GM12878 (cell line): ENCODE data around the gene TM9SF2. TPM values are rescaled to one million over a fixed set of nuclear protein-coding genes. Genes with fewer than 3 reads are reported as not detected.

Source experiments
- ATAC-seq: fragments of 200-7000 bp; cut with Tn5 transposase; 3 replicates; pipeline ENCODE4 v1.9.1; 2020; ENCODE audit warnings: mild to moderate bottlenecking, moderate library complexity
- BruUV-seq: library from RNA; stranded (reverse); fragments of 400-500 nt; replicated peaks from 2 replicates; lab custom pipeline; 2021; lab: Mats Ljungman, UMichigan
- CTCF ChIA-PET: fragments of 300-600 bp; sonication (Branson Sonifier 250); formaldehyde crosslinking; extraction: SDS; loops from one replicate; lab custom pipeline; 2021; ENCODE audit warnings: inconsistent platforms; lab: Yijun Ruan, JAX
- POLR2A ChIA-PET: fragments of 350-600 bp; formaldehyde crosslinking; extraction: SDS; loops from one replicate; lab custom pipeline; 2021; ENCODE audit warnings: inconsistent platforms; lab: Charles Lee
- RAD21 ChIA-PET: fragments of 300-600 bp; sonication (Branson Sonifier 250); formaldehyde crosslinking; loops from one replicate; lab custom pipeline; 2023; ENCODE audit warnings: antibody characterized with exemption; ENCODE audit not compliant: unreplicated experiment; lab: Charles Lee
- SMC1A ChIA-PET: fragments of 300-600 bp; sonication (Branson Sonifier 250); formaldehyde crosslinking; loops from one replicate; lab custom pipeline; 2023; ENCODE audit not compliant: unreplicated experiment, uncharacterized antibody; lab: Charles Lee
- DNase-seq: peaks from one replicate; pipeline ENCODE4 v3.0.0-alpha.2; 2011; ENCODE audit warnings: low read depth, low spot score
- FAIRE-seq: peaks from 3 replicates; lab custom pipeline; 2011; peaks lifted over from hg19 to GRCh38; lab: Jason Lieb, UNC
- H2AFZ ChIP-seq: 2 replicates; pipeline ENCODE4 v1.6.0; 2011; ENCODE audit warnings: low read depth, low read length, control low read depth; ENCODE audit not compliant: control insufficient read depth
- H3K27ac ChIP-seq: 2 replicates; pipeline ENCODE4 v1.5.1; 2011; ENCODE audit warnings: control low read depth; ENCODE audit not compliant: control insufficient read depth, insufficient read depth
- H3K27me3 ChIP-seq, 2 experiments: replicated peaks in 1 of 2; 2 replicates each; pipeline versions ENCODE4 v1.6.0 to v1.6.1; 2011; ENCODE audit warnings: low read length in 1 of 2; ENCODE audit not compliant: control insufficient read depth in 2 of 2, insufficient read depth in 2 of 2
- H3K36me3 ChIP-seq, 2 experiments: 2 replicates each; pipeline ENCODE4 v1.5.1; 2011; ENCODE audit warnings: low read length in 1 of 2; ENCODE audit not compliant: control insufficient read depth in 2 of 2, insufficient read depth in 2 of 2
- H3K4me1 ChIP-seq: 2 replicates; pipeline ENCODE4 v1.6.1; 2011; ENCODE audit warnings: mild to moderate bottlenecking, low read length, moderate library complexity, mixed read lengths; ENCODE audit not compliant: control insufficient read depth, insufficient read depth
- H3K4me2 ChIP-seq: 2 replicates; pipeline ENCODE4 v1.6.0; 2011; ENCODE audit warnings: control low read depth; ENCODE audit not compliant: control insufficient read depth, insufficient read depth
- H3K4me3 ChIP-seq: fragments of 200-600 bp; sonication (generic); 2 replicates; pipeline ENCODE4 v1.5.1; 2016
- H3K79me2 ChIP-seq: 2 replicates; pipeline ENCODE4 v1.6.0; 2011; ENCODE audit warnings: low read length; ENCODE audit not compliant: control insufficient read depth, insufficient read depth
- H3K9ac ChIP-seq: 2 replicates; pipeline ENCODE4 v1.8.0; 2011; ENCODE audit warnings: low read length, control low read depth, mixed read lengths; ENCODE audit not compliant: control insufficient read depth, insufficient read depth
- H3K9me3 ChIP-seq: replicated peaks from 3 replicates; pipeline ENCODE4 v1.5.1; 2011; ENCODE audit warnings: mild to moderate bottlenecking, low read length; ENCODE audit not compliant: control insufficient read depth, insufficient read depth
- H4K20me1 ChIP-seq: 2 replicates; pipeline ENCODE4 v1.6.0; 2011; ENCODE audit not compliant: control insufficient read depth, insufficient read depth
- ASH2L ChIP-seq: fragments of 300-600, 200-600 bp; sonication (generic); IDR thresholded peaks from 2 replicates; pipeline ENCODE4 v1.6.1; 2017; ENCODE audit warnings: low read depth, mild to moderate bottlenecking, borderline replicate concordance
- BCL11A ChIP-seq: IDR thresholded peaks from 2 replicates; pipeline ENCODE4 v1.6.1; 2011; ENCODE audit warnings: low read depth, low read length
- CEBPZ ChIP-seq: fragments of 150-350 bp; IDR thresholded peaks from 2 replicates; pipeline ENCODE4 v1.6.1; 2016; ENCODE audit warnings: low read depth, low read length
- E2F4 ChIP-seq: IDR thresholded peaks from 2 replicates; pipeline ENCODE4 v1.6.1; 2012; ENCODE audit warnings: low read depth, low read length, improper control_type of control experiment
- MEF2B ChIP-seq: fragments of 450-650 bp; IDR thresholded peaks from 2 replicates; pipeline ENCODE4 v1.6.1; 2018; ENCODE audit warnings: mild to moderate bottlenecking, moderate library complexity; ENCODE audit not compliant: partially characterized antibody, poor library complexity, severe bottlenecking
- MTA3 ChIP-seq: IDR thresholded peaks from 2 replicates; pipeline ENCODE4 v1.6.1; 2012; ENCODE audit warnings: low read length, inconsistent platforms, borderline replicate concordance
- NFXL1 ChIP-seq: fragments of 450-650 bp; IDR thresholded peaks from 2 replicates; pipeline ENCODE4 v1.6.1; 2017; ENCODE audit warnings: antibody characterized with exemption, mild to moderate bottlenecking, borderline replicate concordance
- RAD21 ChIP-seq: IDR thresholded peaks from 2 replicates; pipeline ENCODE4 v1.6.1; 2011; ENCODE audit warnings: mild to moderate bottlenecking, low read depth, low read length, moderate library complexity; ENCODE audit not compliant: insufficient read depth
- RELA ChIP-seq: fragments of 450-650 bp; IDR thresholded peaks from 2 replicates; pipeline ENCODE4 v1.8.0; 2014; ENCODE audit warnings: borderline replicate concordance; ENCODE audit not compliant: partially characterized antibody
- REST ChIP-seq: IDR thresholded peaks from 2 replicates; pipeline ENCODE4 v1.6.1; 2012; ENCODE audit warnings: mild to moderate bottlenecking, low read depth, low read length
- SMARCA5 ChIP-seq: fragments of 450-650 bp; IDR thresholded peaks from 2 replicates; pipeline ENCODE4 v1.6.1; 2017; ENCODE audit warnings: mild to moderate bottlenecking
- STAT3 ChIP-seq: IDR thresholded peaks from 2 replicates; pipeline ENCODE4 v1.6.1; 2011; ENCODE audit warnings: low read depth, low read length, improper control_type of control experiment
- SUPT20H ChIP-seq: IDR thresholded peaks from 2 replicates; pipeline ENCODE4 v1.6.1; 2011; ENCODE audit warnings: low read depth, mild to moderate bottlenecking, low read length, moderate library complexity, borderline replicate concordance; ENCODE audit not compliant: control insufficient read depth
- TCF12 ChIP-seq: IDR thresholded peaks from 2 replicates; pipeline ENCODE4 v1.6.1; 2011; ENCODE audit warnings: low read depth, mild to moderate bottlenecking, low read length
- USF2 ChIP-seq: IDR thresholded peaks from 2 replicates; pipeline ENCODE4 v1.6.1; 2011; ENCODE audit warnings: low read depth, low read length, improper control_type of control experiment, borderline replicate concordance
- ZNF274 ChIP-seq: IDR thresholded peaks from one replicate; pipeline ENCODE4 v1.8.0; 2011; ENCODE audit not compliant: insufficient read length, insufficient read depth
- WGBS: methylation state at CpG from one replicate; pipeline ENCODE4 v1.1.6; 2016; ENCODE audit warnings: low lambda C conversion rate; ENCODE audit not compliant: insufficient replicate concordance, insufficient coverage; ENCODE audit errors: missing lambda C conversion rate; 5-methylcytosine and 5-hydroxymethylcytosine counted together
- in situ Hi-C: fragments of 300-500 bp; cut with MboI; formaldehyde crosslinking; loops from 9 replicates; pipeline ENCODE4 v1.14.3; 2018; ENCODE audit warnings: mixed read lengths
- intact Hi-C: fragments of 100-400 bp; cut with micrococcal nuclease; formaldehyde crosslinking; loops from one replicate; pipeline ENCODE4 v1.14.2; 2022; ENCODE audit not compliant: unreplicated experiment
- polyA plus RNA-seq, 11 experiments: library from polyadenylated mRNA; depleted of rRNA in 4 of 11; unstranded in 6 of 11; stranded (reverse) in 5 of 11; fragments of >200 nt; fragmentation: Nextera tagmentation in 4 of 11; fragmentation: Illumina TruSeq in 1 of 11; extraction: Ambion mirVana in 4 of 11; extraction: Trizol in 1 of 11; gene quantifications; 1 replicate in 1 of 11; 2 replicates in 10 of 11; pipeline versions ENCODE4 v1.2.1 to v1.2.3, GENCODE V29; 2011 to 2016; ENCODE audit warnings: inconsistent platforms in 2 of 11, missing spikeins in 2 of 11, low read depth in 1 of 11
- total RNA-seq, 4 experiments: library from RNA; depleted of rRNA in 3 of 4; stranded (reverse); fragments of >200 nt in 3 of 4; fragmentation: Illumina TruSeq in 1 of 4; extraction: Trizol in 1 of 4; gene quantifications; 2 replicates each; pipeline versions ENCODE4 v1.2.1 to v1.2.3, GENCODE V29; 2013 to 2021

Gene TM9SF2
- total and polyA plus RNA-seq, 10 of the 15 experiments (the other 5 are each of a cell fraction or from before 2014, with no cell fraction given) = 34.6 to 128 (median 79.2) TPM

GRCh38 chr13:99509479-99509878 is 8.2 kb downstream of the TM9SF2 start:
- H3K4me3 ChIP-seq = no peak overlapping the region
- POLR2A ChIA-PET = no interaction called here
- in situ Hi-C loops (no loop called here), intact Hi-C loops (loop anchor here (10.0 kb wide), 1 partner anchor 205 kb away; the partner anchor contains the start of gene GPR183)
- no peak overlapping the region for H3K9ac ChIP-seq
- TF ChIP-seq RELA = no peak
- no peak for TF ChIP-seq USF2
- TF ChIP-seq TCF12 = no peak
- TF ChIP-seq ZNF274 = no peak
- TF ChIP-seq BCL11A = no peak
- TF ChIP-seq NFXL1 = no peak
- no peak for TF ChIP-seq STAT3
- no peak for TF ChIP-seq MTA3
- TF ChIP-seq E2F4 = no peak
- TF ChIP-seq ASH2L = no peak
- TF ChIP-seq CEBPZ = no peak
- TF ChIP-seq SMARCA5 = no peak
- no peak for TF ChIP-seq MEF2B
- TF ChIP-seq REST = no peak
- no peak for TF ChIP-seq SUPT20H
- TF ChIP-seq RAD21 = no peak
- H3K27ac ChIP-seq = no peak overlapping the region
- FAIRE-seq (no peak), DNase-seq (no peak), ATAC-seq (no peak)
- peaks cover 8% of the 10 kb centered on the region; the same call in 1 of the 2 replicates for H3K4me1 ChIP-seq
- H3K79me2 ChIP-seq = peaks cover 100% of the 10 kb centered on the region
- peaks cover 6 to 15% of the 10 kb centered on the region in 2 experiments for H3K36me3 ChIP-seq
- BruUV-seq = no TSS peak
- peaks cover 13% of the 10 kb centered on the region for H3K9me3 ChIP-seq
- no peaks in the 10 kb centered on the region for H3K27me3 ChIP-seq
- WGBS = 95% methylated on average over 4 of the region's 4 CpGs
- no peak overlapping the region for H2AFZ ChIP-seq
- SMC1A ChIA-PET = interaction anchor here (1.2 kb wide), 1 partner anchor 240 kb away, joined by 3 read pairs; no protein-coding TSS in a partner anchor
- H4K20me1 ChIP-seq = no peaks in the 10 kb centered on the region
- CTCF ChIA-PET = no interaction called here
- RAD21 ChIA-PET = no interaction called here
- no peak overlapping the region for H3K4me2 ChIP-seq
